ENCODE results near the gene PLCB2. TPM values are rescaled to one million over a fixed set of nuclear protein-coding genes. Genes with fewer than 3 reads are reported as not detected.

PLCB2 gene
- total and polyA plus RNA-seq, 9 of the 15 experiments (the other 6 are each of a cell fraction or from before 2014, with no cell fraction given): 0.37 to 12.3 (median 8.0) TPM

DNA sequence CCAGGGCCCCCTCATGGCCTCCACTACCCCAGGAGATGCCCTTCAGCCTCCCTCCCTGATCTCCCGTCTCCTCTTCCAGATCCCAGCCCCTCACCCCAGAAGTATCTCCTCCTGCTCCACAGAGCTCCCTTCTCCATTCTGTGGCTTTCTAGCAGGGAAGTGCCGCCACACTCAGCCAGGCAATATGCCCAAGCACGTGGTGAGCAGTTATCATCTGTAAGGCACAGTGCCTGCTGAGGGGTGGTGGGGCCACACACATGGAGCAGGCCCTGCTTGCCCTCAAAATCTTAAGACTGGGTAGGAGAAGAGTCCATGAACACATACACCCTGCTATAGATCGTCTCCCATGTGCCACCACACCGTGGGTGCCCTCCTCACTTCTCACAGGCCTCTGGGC is 40.7 kb upstream of the PLCB2 start:
- DNase-seq (ENCODE audit: extremely low read depth in 1 of 4, low spot score in 3 of 4) (no peak), ATAC-seq (no peak), FAIRE-seq (no peak)
- Histone ChIP-seq H3K36me3 (ENCODE audit: control insufficient read depth, insufficient read depth, low read length) (no peaks in the 10 kb centered on the region), H3K4me2 (ENCODE audit: insufficient read depth, low read length) (no peak overlapping the region), H3K9me3 (replicated peaks; ENCODE audit: control insufficient read depth, insufficient read depth, low read depth, low read length) (no peaks in the 10 kb centered on the region; the same call in 1 of the 2 replicates), H3K27me3 (ENCODE audit: control insufficient read depth in 2 of 2, insufficient read depth in 2 of 2, low read length in 2 of 2) (no peaks in the 10 kb centered on the region), H3K27ac (ENCODE audit: extremely low read depth, low read depth, low read length) (no peak overlapping the region), H3K4me1 (replicated peaks in 1 of 2; ENCODE audit: control insufficient read depth in 2 of 2, insufficient read depth in 2 of 2, low read length in 2 of 2) (peaks cover under 1 to 10% of the 10 kb centered on the region in 2 experiments; a peak in 3 of 5 replicates), H2AFZ (ENCODE audit: low read depth, low read length) (no peak overlapping the region), H3K9me1 (ENCODE audit: control insufficient read depth, insufficient read depth, low read length) (no peaks in the 10 kb centered on the region), H3K79me2 (ENCODE audit: control insufficient read depth, insufficient read depth, low read length) (no peaks in the 10 kb centered on the region), H4K20me1 (replicated peaks; ENCODE audit: control insufficient read depth, insufficient read depth, low read length) (no peaks in the 10 kb centered on the region; the same call in 1 of the 2 replicates), H3K9ac (ENCODE audit: insufficient read depth in 1 of 2, low read depth in 2 of 2, low read length in 2 of 2) (peak overlapping the region in 1 of 2 experiments; percentile 60; a peak in 1 of 4 replicates), H3K4me3 (no peak overlapping the region)
- 50% methylated on average over 5 of the region's 5 CpGs for WGBS (ENCODE audit: insufficient coverage, low coverage, missing lambda C conversion rate)
- no TSS peak for BruUV-seq (replicated peaks)
- intact Hi-C loops (cut with micrococcal nuclease) (no loop called here), in situ Hi-C loops (cut with MboI) (loop anchor here (5.0 to 10.0 kb wide), 2 partner anchors 74 to 536 kb away; no protein-coding TSS in a partner anchor)
- POLR2A ChIA-PET: no interaction called here
- TF ChIP-seq ZKSCAN3 (CRISPR knock-in tag; IDR thresholded peaks at IDR 0.05): no peak
- CTCF ChIA-PET (ENCODE audit: low intra/inter-chr PET ratio): interaction anchor here (1.4 kb wide), 1 partner anchor 9 kb away, joined by 4 read pairs; the partner anchor contains the start of gene DISP2

DNA sequence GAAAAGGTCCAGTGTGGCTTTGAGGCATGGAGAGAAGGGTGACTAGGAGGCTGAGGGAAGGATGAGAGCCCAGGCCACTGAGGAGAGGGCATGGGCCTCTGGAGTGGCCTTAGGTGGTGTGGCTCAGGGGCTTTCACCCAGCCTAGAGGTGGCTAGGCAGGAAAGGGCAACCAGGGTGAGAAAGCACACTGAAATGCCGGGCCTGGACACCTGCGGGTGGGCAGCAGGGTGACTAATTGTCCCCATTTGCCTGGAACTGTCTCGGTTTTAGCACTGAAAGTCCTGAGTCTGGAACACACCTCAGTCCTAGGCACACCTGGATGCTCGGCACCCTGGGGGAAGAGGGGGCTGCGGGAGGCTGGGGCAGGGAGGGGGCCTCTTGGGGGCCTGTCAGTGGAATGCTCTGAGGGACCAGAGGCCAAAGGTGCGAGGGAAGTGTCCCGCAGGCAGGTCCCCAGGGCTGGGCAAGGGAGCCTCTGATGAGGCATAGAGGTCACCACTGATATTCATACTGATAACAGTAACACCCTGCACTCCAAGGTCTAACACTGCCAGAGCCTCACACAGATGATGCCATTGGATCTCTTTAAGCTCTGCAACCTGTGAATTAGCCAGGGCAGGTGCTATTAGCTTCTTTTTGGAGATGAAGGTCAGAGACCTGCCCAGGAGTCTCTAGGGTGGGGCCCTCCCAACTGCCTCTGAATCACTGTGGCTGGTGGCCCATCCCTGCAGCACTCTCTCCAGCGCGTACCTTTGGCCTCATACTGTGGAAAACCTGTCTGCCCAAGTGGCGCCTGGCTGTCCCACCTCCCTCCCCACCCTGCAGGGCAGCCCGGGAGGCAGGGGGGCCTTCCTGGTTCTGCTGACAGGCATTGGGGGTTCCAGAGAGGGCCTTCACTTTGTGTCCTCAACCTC is 40.1 kb upstream of the PLCB2 start:
- Histone ChIP-seq H3K4me2 (ENCODE audit: insufficient read depth, low read length) (no peak overlapping the region), H4K20me1 (replicated peaks; ENCODE audit: control insufficient read depth, insufficient read depth, low read length) (no peaks in the 10 kb centered on the region; the same call in 1 of the 2 replicates), H3K4me1 (replicated peaks in 1 of 2; ENCODE audit: control insufficient read depth in 2 of 2, insufficient read depth in 2 of 2, low read length in 2 of 2) (peaks cover 0 to 9% of the 10 kb centered on the region in 2 experiments; a peak in 1 of 5 replicates), H2AFZ (ENCODE audit: low read depth, low read length) (no peak overlapping the region), H3K36me3 (ENCODE audit: control insufficient read depth, insufficient read depth, low read length) (no peaks in the 10 kb centered on the region), H3K79me2 (ENCODE audit: control insufficient read depth, insufficient read depth, low read length) (no peaks in the 10 kb centered on the region), H3K9me3 (replicated peaks; ENCODE audit: control insufficient read depth, insufficient read depth, low read depth, low read length) (no peaks in the 10 kb centered on the region; the same call in 1 of the 2 replicates), H3K27me3 (ENCODE audit: control insufficient read depth in 2 of 2, insufficient read depth in 2 of 2, low read length in 2 of 2) (no peaks in the 10 kb centered on the region), H3K4me3 (no peak overlapping the region), H3K27ac (ENCODE audit: extremely low read depth, low read depth, low read length) (no peak overlapping the region), H3K9me1 (ENCODE audit: control insufficient read depth, insufficient read depth, low read length) (no peaks in the 10 kb centered on the region), H3K9ac (ENCODE audit: insufficient read depth in 1 of 2, low read depth in 2 of 2, low read length in 2 of 2) (peak overlapping the region in 1 of 2 experiments; percentile 40; a peak in 1 of 4 replicates)
- FAIRE-seq: no peak
- ChIA-PET POLR2A (no interaction called here), CTCF (ENCODE audit: low intra/inter-chr PET ratio) (interaction anchor here (1.4 kb wide), 1 partner anchor 10 kb away, joined by 4 read pairs; the partner anchor contains the start of gene DISP2)
- whole genome bisulfite sequencing (ENCODE audit: insufficient coverage, low coverage, missing lambda C conversion rate): 47% methylated on average over 7 of the region's 11 CpGs
- ATAC-seq: no peak; the same call in 2 of the 3 replicates
- in situ Hi-C loops (cut with MboI): loop anchor here (5.0 to 10.0 kb wide), 2 partner anchors 74 to 537 kb away; no protein-coding TSS in a partner anchor
- intact Hi-C loops (cut with micrococcal nuclease): no loop called here
- no TSS peak for BruUV-seq (replicated peaks)
- no peak for DNase-seq (ENCODE audit: extremely low read depth in 1 of 4, low spot score in 3 of 4)
- TF ChIP-seq, protein P1, sequence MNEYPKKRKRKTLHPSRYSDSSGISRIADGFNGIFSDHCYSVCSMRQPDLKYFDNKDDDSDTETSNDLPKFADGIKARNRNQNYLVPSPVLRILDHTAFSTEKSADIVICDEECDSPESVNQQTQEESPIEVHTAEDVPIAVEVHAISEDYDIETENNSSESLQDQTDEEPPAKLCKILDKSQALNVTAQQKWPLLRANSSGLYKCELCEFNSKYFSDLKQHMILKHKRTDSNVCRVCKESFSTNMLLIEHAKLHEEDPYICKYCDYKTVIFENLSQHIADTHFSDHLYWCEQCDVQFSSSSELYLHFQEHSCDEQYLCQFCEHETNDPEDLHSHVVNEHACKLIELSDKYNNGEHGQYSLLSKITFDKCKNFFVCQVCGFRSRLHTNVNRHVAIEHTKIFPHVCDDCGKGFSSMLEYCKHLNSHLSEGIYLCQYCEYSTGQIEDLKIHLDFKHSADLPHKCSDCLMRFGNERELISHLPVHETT (CRISPR knock-in tag; conservative IDR thresholded peaks at IDR 0.05 in 1 of 2, IDR thresholded peaks at IDR 0.05 in 1 of 2): no peak
- no peak for TF ChIP-seq RUNX1 (IDR thresholded peaks at IDR 0.05; ENCODE audit: low read depth)
- TF ChIP-seq ZNF830 (CRISPR knock-in tag; IDR thresholded peaks at IDR 0.05): no peak
- TF ChIP-seq LEF1 (IDR thresholded peaks at IDR 0.05): no peak
- no peak for TF ChIP-seq SREBF2 (CRISPR knock-in tag; IDR thresholded peaks at IDR 0.05)
- TF ChIP-seq CEBPG (CRISPR knock-in tag; IDR thresholded peaks at IDR 0.05): no peak
- TF ChIP-seq CEBPG (tag; conservative IDR thresholded peaks at IDR 0.05 in 1 of 2, IDR thresholded peaks at IDR 0.05 in 1 of 2): no peak
- no peak for TF ChIP-seq DPF2 (IDR thresholded peaks at IDR 0.05)
- TF ChIP-seq, protein P2, sequence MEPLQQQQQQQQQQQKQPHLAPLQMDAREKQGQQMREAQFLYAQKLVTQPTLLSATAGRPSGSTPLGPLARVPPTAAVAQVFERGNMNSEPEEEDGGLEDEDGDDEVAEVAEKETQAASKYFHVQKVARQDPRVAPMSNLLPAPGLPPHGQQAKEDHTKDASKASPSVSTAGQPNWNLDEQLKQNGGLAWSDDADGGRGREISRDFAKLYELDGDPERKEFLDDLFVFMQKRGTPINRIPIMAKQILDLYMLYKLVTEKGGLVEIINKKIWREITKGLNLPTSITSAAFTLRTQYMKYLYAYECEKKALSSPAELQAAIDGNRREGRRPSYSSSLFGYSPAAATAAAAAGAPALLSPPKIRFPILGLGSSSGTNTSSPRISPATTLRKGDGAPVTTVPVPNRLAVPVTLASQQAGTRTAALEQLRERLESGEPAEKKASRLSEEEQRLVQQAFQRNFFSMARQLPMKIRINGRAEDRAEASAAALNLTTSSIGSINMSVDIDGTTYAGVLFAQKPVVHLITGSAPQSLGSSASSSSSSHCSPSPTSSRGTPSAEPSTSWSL (CRISPR knock-in tag; IDR thresholded peaks at IDR 0.05; ENCODE audit: borderline replicate concordance): no peak
